ENCODE data around the gene CPSF4L.

DNA sequence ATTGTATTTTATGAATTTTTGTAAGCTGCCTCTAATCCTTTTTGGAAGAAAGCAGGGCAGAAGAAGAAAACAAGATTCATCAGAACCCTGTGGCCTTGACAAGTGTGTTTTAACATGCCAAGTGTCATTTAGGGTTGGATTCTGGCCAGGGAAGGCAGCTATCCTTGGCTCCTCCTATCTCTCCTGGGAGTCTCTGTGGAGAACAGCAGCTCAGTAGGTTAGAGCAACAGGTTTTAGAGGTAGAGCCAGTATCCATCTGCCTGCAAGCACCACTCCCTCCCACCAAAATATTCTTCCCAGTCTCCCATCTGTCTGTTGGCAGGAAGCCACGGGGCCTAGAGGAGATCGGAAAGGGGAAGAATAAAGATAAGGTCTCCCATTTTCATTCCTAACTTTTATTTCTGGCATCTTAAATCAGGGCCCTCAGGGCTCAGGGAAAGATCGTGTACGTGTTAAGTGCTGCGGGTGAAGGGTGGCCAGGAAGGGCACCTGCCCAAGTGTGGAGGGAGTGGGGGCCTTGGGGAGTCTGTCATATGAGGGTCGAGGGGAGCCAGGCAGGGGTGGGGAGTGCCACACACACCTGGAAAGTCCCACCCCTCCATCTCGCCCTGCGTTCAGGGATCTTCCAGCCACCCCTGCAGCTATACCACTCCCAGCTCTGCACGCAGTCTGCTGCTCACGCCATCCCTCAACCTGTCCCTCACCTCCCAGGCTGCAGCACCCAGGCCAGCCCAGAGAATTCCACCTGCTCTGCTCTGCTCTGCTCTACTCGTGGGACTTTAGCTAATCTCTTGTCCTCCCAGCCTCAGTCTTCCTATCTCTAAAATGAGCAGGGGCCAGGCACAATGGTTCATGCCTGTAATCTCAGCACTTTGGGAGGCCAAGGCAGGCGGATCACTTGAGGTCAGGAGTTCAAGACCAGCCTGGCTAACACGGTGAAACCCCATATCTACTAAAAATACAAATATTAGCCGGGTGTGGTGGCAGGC lies 17.1 kb upstream of the CPSF4L start:
- TF ChIP-seq, protein P1, sequence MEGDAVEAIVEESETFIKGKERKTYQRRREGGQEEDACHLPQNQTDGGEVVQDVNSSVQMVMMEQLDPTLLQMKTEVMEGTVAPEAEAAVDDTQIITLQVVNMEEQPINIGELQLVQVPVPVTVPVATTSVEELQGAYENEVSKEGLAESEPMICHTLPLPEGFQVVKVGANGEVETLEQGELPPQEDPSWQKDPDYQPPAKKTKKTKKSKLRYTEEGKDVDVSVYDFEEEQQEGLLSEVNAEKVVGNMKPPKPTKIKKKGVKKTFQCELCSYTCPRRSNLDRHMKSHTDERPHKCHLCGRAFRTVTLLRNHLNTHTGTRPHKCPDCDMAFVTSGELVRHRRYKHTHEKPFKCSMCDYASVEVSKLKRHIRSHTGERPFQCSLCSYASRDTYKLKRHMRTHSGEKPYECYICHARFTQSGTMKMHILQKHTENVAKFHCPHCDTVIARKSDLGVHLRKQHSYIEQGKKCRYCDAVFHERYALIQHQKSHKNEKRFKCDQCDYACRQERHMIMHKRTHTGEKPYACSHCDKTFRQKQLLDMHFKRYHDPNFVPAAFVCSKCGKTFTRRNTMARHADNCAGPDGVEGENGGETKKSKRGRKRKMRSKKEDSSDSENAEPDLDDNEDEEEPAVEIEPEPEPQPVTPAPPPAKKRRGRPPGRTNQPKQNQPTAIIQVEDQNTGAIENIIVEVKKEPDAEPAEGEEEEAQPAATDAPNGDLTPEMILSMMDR (conservative IDR thresholded peaks at IDR 0.05; ENCODE audit: low read length) = no peak
- no peak for TF ChIP-seq EZH2phosphoT487 (IDR thresholded peaks at IDR 0.05; ENCODE audit: borderline replicate concordance, low read depth, low read length)

Data from OCI-LY7 (cell line).